Panc1 (cell line): ENCODE results near the gene CYBRD1. TPM values are rescaled to one million over a fixed set of nuclear protein-coding genes. Genes with fewer than 3 reads are reported as not detected.

Source experiments
- ATAC-seq: fragments of 200-7000 bp; cut with Tn5 transposase; 2 replicates; pipeline ENCODE4 v1.9.1; 2020; ENCODE audit warnings: mild to moderate bottlenecking, moderate library complexity
- BruUV-seq: library from RNA; stranded (reverse); fragments of 400-500 nt; replicated peaks from 2 replicates; lab custom pipeline; 2021; lab: Mats Ljungman, UMichigan
- CTCF ChIA-PET: fragments of 300-600 bp; sonication (Branson Sonifier 250); formaldehyde crosslinking; loops from one replicate; lab custom pipeline; 2022; ENCODE audit warnings: antibody characterized with exemption; lab: Charles Lee
- POLR2A ChIA-PET: fragments of 300-600 bp; sonication (Branson Sonifier 250); formaldehyde crosslinking; loops from one replicate; lab custom pipeline; 2022; ENCODE audit warnings: antibody characterized with exemption; lab: Charles Lee
- DNase-seq: peaks from one replicate; pipeline ENCODE4 v3.0.0-alpha.2; 2010; ENCODE audit warnings: low read depth, low spot score
- H3K27ac ChIP-seq: 2 replicates; pipeline ENCODE4 v1.5.1; 2011; ENCODE audit warnings: mild to moderate bottlenecking, low read length, inconsistent platforms
- H3K27me3 ChIP-seq: fragments of 200-500 bp; sonication (Bioruptor generic); 2 replicates; pipeline ENCODE4 v1.6.0; 2014; ENCODE audit warnings: low read length, inconsistent platforms; ENCODE audit not compliant: control insufficient read depth, insufficient read depth
- H3K36me3 ChIP-seq: fragments of 200-500 bp; sonication (Bioruptor generic); 2 replicates; pipeline ENCODE4 v1.5.1; 2014; ENCODE audit warnings: inconsistent platforms, mild to moderate bottlenecking, low read length, moderate library complexity; ENCODE audit not compliant: control insufficient read depth, insufficient read depth
- H3K4me1 ChIP-seq: 2 replicates; pipeline ENCODE4 v1.5.1; 2011; ENCODE audit warnings: inconsistent platforms, mild to moderate bottlenecking, low read length, moderate library complexity; ENCODE audit not compliant: control insufficient read depth, insufficient read depth
- H3K4me3 ChIP-seq, 2 experiments: 2 replicates each; pipeline ENCODE4 v1.5.1; 2011 to 2012; ENCODE audit warnings: low read depth in 2 of 2, low read length in 2 of 2, mild to moderate bottlenecking in 2 of 2, inconsistent platforms in 1 of 2, moderate library complexity in 1 of 2
- H3K9me3 ChIP-seq: fragments of 200-500 bp; sonication (Bioruptor generic); 2 replicates; pipeline ENCODE4 v1.5.1; 2014; ENCODE audit warnings: low read depth, mild to moderate bottlenecking, inconsistent platforms, low read length, moderate library complexity; ENCODE audit not compliant: control insufficient read depth, insufficient read depth
- POLR2AphosphoS5 ChIP-seq: IDR thresholded peaks from 2 replicates; pipeline ENCODE4 v1.6.1; 2012; ENCODE audit warnings: mild to moderate bottlenecking, low read depth, low read length, moderate library complexity
- SIN3A ChIP-seq: IDR thresholded peaks from 2 replicates; pipeline ENCODE4 v1.6.1; 2012; ENCODE audit warnings: low read depth, mild to moderate bottlenecking, low read length, moderate library complexity, borderline replicate concordance; ENCODE audit not compliant: insufficient read depth
- TCF7L2 ChIP-seq: IDR thresholded peaks from 2 replicates; pipeline ENCODE4 v1.6.1; 2011; ENCODE audit warnings: mild to moderate bottlenecking, low read depth, low read length, inconsistent platforms
- in situ Hi-C: cut with HindIII; loops from 2 replicates; pipeline ENCODE4 v1.10.0; 2016; ENCODE audit warnings: low sequenced_read_pairs, low pct_unique_long_range_greater_than_20kb
- intact Hi-C: fragments of 100-400 bp; cut with micrococcal nuclease; formaldehyde crosslinking; loops from one replicate; pipeline ENCODE4 v1.10.0; 2022; ENCODE audit not compliant: unreplicated experiment
- total RNA-seq: library from RNA; stranded (reverse); gene quantifications from one replicate; pipeline ENCODE4 v1.2.1, GENCODE V29; 2021; ENCODE audit not compliant: unreplicated experiment
- TF ChIP-seq, protein P1 (sequence below), 2 experiments: IDR thresholded peaks; 2 replicates each; pipeline ENCODE4 v1.6.1; 2011 to 2012; ENCODE audit warnings: low read depth in 2 of 2, control low read depth in 1 of 2, low read length in 1 of 2, mild to moderate bottlenecking in 1 of 2, moderate library complexity in 1 of 2; ENCODE audit not compliant: insufficient read depth in 1 of 2
- TF ChIP-seq, protein P2 (sequence below): fragments of 450-650 bp; IDR thresholded peaks from 2 replicates; pipeline ENCODE4 v1.5.1; 2017; ENCODE audit warnings: mild to moderate bottlenecking

The CYBRD1 gene
- total RNA-seq, 1 experiment from 2014 or later, result 2.5 TPM

GRCh38 chr2:171512014-171512413, 10.3 kb upstream of the CYBRD1 start:
- no TSS peak for BruUV-seq
- intact Hi-C loops (no loop called here), in situ Hi-C loops (no loop called here)
- TF ChIP-seq POLR2AphosphoS5, result no peak
- TF ChIP-seq, protein P1, sequence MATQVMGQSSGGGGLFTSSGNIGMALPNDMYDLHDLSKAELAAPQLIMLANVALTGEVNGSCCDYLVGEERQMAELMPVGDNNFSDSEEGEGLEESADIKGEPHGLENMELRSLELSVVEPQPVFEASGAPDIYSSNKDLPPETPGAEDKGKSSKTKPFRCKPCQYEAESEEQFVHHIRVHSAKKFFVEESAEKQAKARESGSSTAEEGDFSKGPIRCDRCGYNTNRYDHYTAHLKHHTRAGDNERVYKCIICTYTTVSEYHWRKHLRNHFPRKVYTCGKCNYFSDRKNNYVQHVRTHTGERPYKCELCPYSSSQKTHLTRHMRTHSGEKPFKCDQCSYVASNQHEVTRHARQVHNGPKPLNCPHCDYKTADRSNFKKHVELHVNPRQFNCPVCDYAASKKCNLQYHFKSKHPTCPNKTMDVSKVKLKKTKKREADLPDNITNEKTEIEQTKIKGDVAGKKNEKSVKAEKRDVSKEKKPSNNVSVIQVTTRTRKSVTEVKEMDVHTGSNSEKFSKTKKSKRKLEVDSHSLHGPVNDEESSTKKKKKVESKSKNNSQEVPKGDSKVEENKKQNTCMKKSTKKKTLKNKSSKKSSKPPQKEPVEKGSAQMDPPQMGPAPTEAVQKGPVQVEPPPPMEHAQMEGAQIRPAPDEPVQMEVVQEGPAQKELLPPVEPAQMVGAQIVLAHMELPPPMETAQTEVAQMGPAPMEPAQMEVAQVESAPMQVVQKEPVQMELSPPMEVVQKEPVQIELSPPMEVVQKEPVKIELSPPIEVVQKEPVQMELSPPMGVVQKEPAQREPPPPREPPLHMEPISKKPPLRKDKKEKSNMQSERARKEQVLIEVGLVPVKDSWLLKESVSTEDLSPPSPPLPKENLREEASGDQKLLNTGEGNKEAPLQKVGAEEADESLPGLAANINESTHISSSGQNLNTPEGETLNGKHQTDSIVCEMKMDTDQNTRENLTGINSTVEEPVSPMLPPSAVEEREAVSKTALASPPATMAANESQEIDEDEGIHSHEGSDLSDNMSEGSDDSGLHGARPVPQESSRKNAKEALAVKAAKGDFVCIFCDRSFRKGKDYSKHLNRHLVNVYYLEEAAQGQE (IDR thresholded peaks at IDR 0.05; ENCODE audit: insufficient read depth in 1 of 2, low read depth in 2 of 2, low read length in 1 of 2), result no peak
- ATAC-seq (no peak; the same call in 1 of the 2 replicates), DNase-seq (no peak)
- Histone ChIP-seq H3K4me1 (no peaks in the 10 kb centered on the region), H3K36me3 (no peaks in the 10 kb centered on the region), H3K9me3 (no peaks in the 10 kb centered on the region), H3K27ac (no peak overlapping the region), H3K4me3 (no peak overlapping the region), H3K27me3 (peaks cover 8% of the 10 kb centered on the region; the same call in 1 of the 2 replicates)
- ChIA-PET POLR2A (no interaction called here), CTCF (no interaction called here)

DNA sequence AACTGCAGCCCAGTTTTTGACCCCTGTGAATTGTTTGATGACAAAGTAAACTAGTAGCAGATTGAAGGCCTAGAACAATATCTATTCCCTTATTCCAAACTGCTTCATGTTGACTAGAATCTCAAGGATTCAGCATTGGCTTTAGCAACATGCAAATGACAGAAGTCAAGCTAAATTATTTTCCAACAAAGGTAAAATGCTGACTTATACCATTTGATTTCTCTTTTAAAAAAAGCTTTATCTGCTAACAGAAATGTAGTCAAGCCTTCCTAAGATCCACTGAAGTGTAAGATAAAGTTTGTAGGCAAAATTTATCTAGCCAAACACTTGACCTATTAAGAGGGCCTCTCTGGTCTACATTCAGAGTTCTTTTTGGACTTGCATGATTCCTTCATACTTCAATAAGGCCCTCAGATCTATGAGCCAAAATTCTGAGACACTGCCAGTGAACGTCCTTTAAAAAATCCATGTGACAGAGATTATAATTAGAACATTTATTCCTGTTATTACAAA, 9.5 kb upstream of the CYBRD1 start:
- Histone ChIP-seq H3K36me3 (no peaks in the 10 kb centered on the region), H3K27me3 (peaks cover 6% of the 10 kb centered on the region; the same call in 1 of the 2 replicates), H3K4me1 (no peaks in the 10 kb centered on the region), H3K27ac (no peak overlapping the region), H3K4me3 (no peak overlapping the region), H3K9me3 (no peaks in the 10 kb centered on the region)
- ATAC-seq (no peak), DNase-seq (no peak)
- POLR2A ChIA-PET, result no interaction called here
- intact Hi-C loops (no loop called here), in situ Hi-C loops (no loop called here)
- CTCF ChIA-PET, result no interaction called here
- TF ChIP-seq, protein P1 (IDR thresholded peaks at IDR 0.05; ENCODE audit: insufficient read depth in 1 of 2, low read depth in 2 of 2, low read length in 1 of 2), result no peak
- TF ChIP-seq, protein P2, sequence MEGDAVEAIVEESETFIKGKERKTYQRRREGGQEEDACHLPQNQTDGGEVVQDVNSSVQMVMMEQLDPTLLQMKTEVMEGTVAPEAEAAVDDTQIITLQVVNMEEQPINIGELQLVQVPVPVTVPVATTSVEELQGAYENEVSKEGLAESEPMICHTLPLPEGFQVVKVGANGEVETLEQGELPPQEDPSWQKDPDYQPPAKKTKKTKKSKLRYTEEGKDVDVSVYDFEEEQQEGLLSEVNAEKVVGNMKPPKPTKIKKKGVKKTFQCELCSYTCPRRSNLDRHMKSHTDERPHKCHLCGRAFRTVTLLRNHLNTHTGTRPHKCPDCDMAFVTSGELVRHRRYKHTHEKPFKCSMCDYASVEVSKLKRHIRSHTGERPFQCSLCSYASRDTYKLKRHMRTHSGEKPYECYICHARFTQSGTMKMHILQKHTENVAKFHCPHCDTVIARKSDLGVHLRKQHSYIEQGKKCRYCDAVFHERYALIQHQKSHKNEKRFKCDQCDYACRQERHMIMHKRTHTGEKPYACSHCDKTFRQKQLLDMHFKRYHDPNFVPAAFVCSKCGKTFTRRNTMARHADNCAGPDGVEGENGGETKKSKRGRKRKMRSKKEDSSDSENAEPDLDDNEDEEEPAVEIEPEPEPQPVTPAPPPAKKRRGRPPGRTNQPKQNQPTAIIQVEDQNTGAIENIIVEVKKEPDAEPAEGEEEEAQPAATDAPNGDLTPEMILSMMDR, result no peak
- TF ChIP-seq SIN3A (no peak), POLR2AphosphoS5 (no peak), TCF7L2 (no peak)
- BruUV-seq, result no TSS peak
